IMR-90 (cell line): ENCODE measurements around the gene GPC5.

Source experiments
- BHLHE40 ChIP-seq: fragments of 150-350 bp; IDR thresholded peaks from 2 replicates; pipeline ENCODE4 v1.6.1; 2016; ENCODE audit warnings: mild to moderate bottlenecking, low read depth, low read length
- CEBPB ChIP-seq: IDR thresholded peaks from 2 replicates; pipeline ENCODE4 v1.6.1; 2012; ENCODE audit warnings: low read depth, low read length, improper control_type of control experiment
- CTCF ChIP-seq: conservative IDR thresholded peaks from 2 replicates; pipeline ENCODE4 v1.5.1; 2012; ENCODE audit warnings: mild to moderate bottlenecking, low read depth, low read length, improper control_type of control experiment
- POLR2A ChIP-seq: IDR thresholded peaks from 2 replicates; pipeline ENCODE4 v1.6.1; 2012; ENCODE audit warnings: mild to moderate bottlenecking, low read depth, low read length
- RAD21 ChIP-seq: IDR thresholded peaks from 2 replicates; pipeline ENCODE4 v1.6.1; 2012; ENCODE audit warnings: low read length, improper control_type of control experiment
- SMC3 ChIP-seq: fragments of 150-350 bp; IDR thresholded peaks from 2 replicates; pipeline ENCODE4 v1.6.1; 2016; ENCODE audit warnings: low read depth, mild to moderate bottlenecking, antibody characterized with exemption, low read length, moderate library complexity
- TF ChIP-seq, protein P1 (sequence below): fragments of 150-350 bp; IDR thresholded peaks from 2 replicates; pipeline ENCODE4 v1.6.1; 2016; ENCODE audit warnings: low read depth, mild to moderate bottlenecking, low read length, moderate library complexity, borderline replicate concordance

- TF ChIP-seq SMC3 (no peak), CTCF (no peak), POLR2A (no peak), CEBPB (no peak), BHLHE40 (no peak), RAD21 (no peak)
- TF ChIP-seq, protein P1, sequence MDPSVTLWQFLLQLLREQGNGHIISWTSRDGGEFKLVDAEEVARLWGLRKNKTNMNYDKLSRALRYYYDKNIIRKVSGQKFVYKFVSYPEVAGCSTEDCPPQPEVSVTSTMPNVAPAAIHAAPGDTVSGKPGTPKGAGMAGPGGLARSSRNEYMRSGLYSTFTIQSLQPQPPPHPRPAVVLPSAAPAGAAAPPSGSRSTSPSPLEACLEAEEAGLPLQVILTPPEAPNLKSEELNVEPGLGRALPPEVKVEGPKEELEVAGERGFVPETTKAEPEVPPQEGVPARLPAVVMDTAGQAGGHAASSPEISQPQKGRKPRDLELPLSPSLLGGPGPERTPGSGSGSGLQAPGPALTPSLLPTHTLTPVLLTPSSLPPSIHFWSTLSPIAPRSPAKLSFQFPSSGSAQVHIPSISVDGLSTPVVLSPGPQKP, result no peak
Observed at GRCh38 chr13:92589955-92590354, 1191.5 kb downstream of the GPC5 start.
